CD4-positive, alpha-beta memory T cell (primary cell): ENCODE results near the gene C4BPA. TPM values are rescaled to one million over a fixed set of nuclear protein-coding genes. Genes with fewer than 3 reads are reported as not detected.

Experiments used
- CTCF ChIA-PET: fragments of 350-600 bp; sonication (Branson Sonifier 250); formaldehyde crosslinking; loops from one replicate; lab custom pipeline; 2021; ENCODE audit warnings: inconsistent platforms; ENCODE audit not compliant: partially characterized antibody; lab: Charles Lee
- POLR2A ChIA-PET: fragments of 350-600 bp; sonication (Branson Sonifier 250); formaldehyde crosslinking; loops from one replicate; lab custom pipeline; 2021; ENCODE audit not compliant: partially characterized antibody; lab: Charles Lee
- DNase-seq, 5 donors: peaks; one replicate each; pipeline versions ENCODE4 v3.0.0 to v3.0.0-alpha.2; 2020 to 2022; ENCODE audit warnings: mixed read lengths in 1 of 5
- H3K27ac ChIP-seq: one replicate; pipeline ENCODE4 v1.7.0; 2013; ENCODE audit warnings: low read depth, low read length
- H3K27me3 ChIP-seq: 2 replicates; pipeline ENCODE4 v1.7.0; 2013; ENCODE audit warnings: mild to moderate bottlenecking, low read length, moderate library complexity; ENCODE audit not compliant: insufficient read depth
- H3K36me3 ChIP-seq: 2 replicates; pipeline ENCODE4 v1.7.0; 2013; ENCODE audit warnings: mild to moderate bottlenecking, low read length, moderate library complexity; ENCODE audit not compliant: insufficient read depth
- H3K4me1 ChIP-seq: 2 replicates; pipeline ENCODE4 v1.7.0; 2013; ENCODE audit warnings: mild to moderate bottlenecking, low read length, moderate library complexity; ENCODE audit not compliant: insufficient read depth
- H3K4me3 ChIP-seq, 2 donors: one replicate each; pipeline ENCODE4 v1.7.0; 2013; ENCODE audit warnings: low read length in 2 of 2, mild to moderate bottlenecking in 1 of 2
- H3K9me3 ChIP-seq, 2 donors: one replicate each; pipeline ENCODE4 v1.7.0; 2013; ENCODE audit warnings: low read length in 2 of 2, control low read depth in 1 of 2; ENCODE audit not compliant: control insufficient read depth in 1 of 2
- H3K27ac Mint-ChIP-seq, 7 donors: one replicate each; pipeline ENCODE4 v1.8.0; 2020 to 2021; ENCODE audit warnings: mixed read lengths in 7 of 7, mild to moderate bottlenecking in 6 of 7, inconsistent platforms in 3 of 7, moderate library complexity in 3 of 7
- H3K27me3 Mint-ChIP-seq, 2 donors: one replicate each; pipeline ENCODE4 v1.8.0; 2020 to 2021; ENCODE audit warnings: mixed read lengths in 2 of 2
- H3K36me3 Mint-ChIP-seq, 2 donors: one replicate each; pipeline ENCODE4 v1.8.0; 2020 to 2021; ENCODE audit warnings: mixed read lengths in 2 of 2, inconsistent platforms in 1 of 2, mild to moderate bottlenecking in 1 of 2
- H3K4me1 Mint-ChIP-seq, 4 donors: one replicate each; pipeline ENCODE4 v1.8.0; 2020 to 2021; ENCODE audit warnings: mixed read lengths in 4 of 4, mild to moderate bottlenecking in 1 of 4
- H3K4me3 Mint-ChIP-seq, 8 donors: one replicate each; pipeline ENCODE4 v1.8.0; 2020 to 2021; ENCODE audit warnings: mixed read lengths in 8 of 8, mild to moderate bottlenecking in 7 of 8, moderate library complexity in 6 of 8, inconsistent platforms in 3 of 8
- H3K9me3 Mint-ChIP-seq, 8 donors: one replicate each; pipeline ENCODE4 v1.8.0; 2020 to 2021; ENCODE audit warnings: mixed read lengths in 8 of 8, mild to moderate bottlenecking in 5 of 8, inconsistent platforms in 3 of 8, moderate library complexity in 1 of 8
- intact Hi-C: fragments of 100-400 bp; cut with micrococcal nuclease; formaldehyde crosslinking; loops from one replicate; pipeline ENCODE4 v1.15.1; 2023
- polyA plus RNA-seq, 2 donors: library from polyadenylated mRNA; unstranded; fragments of 300-500 nt; fragmentation: Illumina TruSeq; gene quantifications; one replicate each; pipeline ENCODE4 v1.2.3, GENCODE V29; 2021
- total RNA-seq, 2 experiments: library from RNA; stranded (reverse); gene quantifications; one replicate each; pipeline ENCODE4 v1.2.3, GENCODE V29; 2021

The C4BPA gene
- total and polyA plus RNA-seq, 4 experiments from 2014 or later: not detected

GRCh38 chr1:207155028-207155427 lies 51.0 kb downstream of the C4BPA start:
- Mint-ChIP-seq H3K4me3 (no peak overlapping the region), H3K4me1 (no peaks in the 10 kb centered on the region), H3K36me3 (peaks cover 4% of the 10 kb centered on the region in 2 donors), H3K27me3 (peaks cover 18 to 19% of the 10 kb centered on the region in 2 donors), H3K27ac (no peak overlapping the region), H3K9me3 (peaks cover 5 to 34% (median 25%) of the 10 kb centered on the region in 8 donors)
- H3K9me3 ChIP-seq: peaks cover 0 to 9% of the 10 kb centered on the region in 2 donors
- no peak for DNase-seq
- intact Hi-C loops: no loop called here
- H3K4me3 ChIP-seq: no peak overlapping the region
- no peaks in the 10 kb centered on the region for H3K36me3 ChIP-seq
- H3K27me3 ChIP-seq: no peaks in the 10 kb centered on the region
- no peak overlapping the region for H3K27ac ChIP-seq
- H3K4me1 ChIP-seq: no peaks in the 10 kb centered on the region
- ChIA-PET CTCF (no interaction called here), POLR2A (no interaction called here)

- DNase-seq: no peak
- Mint-ChIP-seq H3K4me1 (no peaks in the 10 kb centered on the region), H3K4me3 (no peak overlapping the region), H3K27me3 (peaks cover 14 to 18% of the 10 kb centered on the region in 2 donors), H3K27ac (no peak overlapping the region), H3K36me3 (peaks cover 2 to 4% of the 10 kb centered on the region in 2 donors), H3K9me3 (peaks cover 0 to 30% (median 22%) of the 10 kb centered on the region in 8 donors)
- no peak overlapping the region for H3K4me3 ChIP-seq
- no peaks in the 10 kb centered on the region for H3K4me1 ChIP-seq
- H3K27ac ChIP-seq: no peak overlapping the region
- ChIA-PET POLR2A (no interaction called here), CTCF (no interaction called here)
- no peaks in the 10 kb centered on the region for H3K27me3 ChIP-seq
- intact Hi-C loops: no loop called here
- H3K9me3 ChIP-seq: peaks cover 0 to 9% of the 10 kb centered on the region in 2 donors
- no peaks in the 10 kb centered on the region for H3K36me3 ChIP-seq
Observed at GRCh38 chr1:207156095-207156494, 52.1 kb downstream of the C4BPA start.

- CTCF ChIA-PET: no interaction called here
- H3K4me3 Mint-ChIP-seq: no peak overlapping the region
- intact Hi-C loops: no loop called here
Observed at GRCh38 chr1:207156826-207157225, 52.8 kb downstream of the C4BPA start.

GRCh38 chr1:207164086-207164485 lies 60.1 kb downstream of the C4BPA start:
- CTCF ChIA-PET: interaction anchor here (1.4 kb wide), 1 partner anchor 241 kb away, joined by 3 read pairs; no protein-coding TSS in a partner anchor
- H3K9me3 Mint-ChIP-seq: no peaks in the 10 kb centered on the region
- no peaks in the 10 kb centered on the region for H3K4me1 ChIP-seq
- H3K27me3 ChIP-seq: no peaks in the 10 kb centered on the region
- DNase-seq: no peak
- no peaks in the 10 kb centered on the region for H3K36me3 Mint-ChIP-seq
- H3K36me3 ChIP-seq: no peaks in the 10 kb centered on the region
- H3K4me3 ChIP-seq: no peak overlapping the region
- no peak overlapping the region for H3K4me3 Mint-ChIP-seq
- POLR2A ChIA-PET: no interaction called here
- no peak overlapping the region for H3K27ac ChIP-seq
- intact Hi-C loops: no loop called here
- peaks cover 3% of the 10 kb centered on the region in 2 donors for H3K27me3 Mint-ChIP-seq
- no peaks in the 10 kb centered on the region for H3K4me1 Mint-ChIP-seq
- H3K27ac Mint-ChIP-seq: no peak overlapping the region
- no peaks in the 10 kb centered on the region for H3K9me3 ChIP-seq

More at GRCh38 chr1:207156826-207157225, 52.8 kb downstream of the C4BPA start:
- Histone ChIP-seq H3K9me3 (peaks cover 0 to 5% of the 10 kb centered on the region in 2 donors), H3K27ac (no peak overlapping the region), H3K4me1 (no peaks in the 10 kb centered on the region), H3K27me3 (no peaks in the 10 kb centered on the region), H3K36me3 (no peaks in the 10 kb centered on the region), H3K4me3 (no peak overlapping the region)
- no peaks in the 10 kb centered on the region for H3K36me3 Mint-ChIP-seq
- DNase-seq: no peak
- POLR2A ChIA-PET: no interaction called here
- H3K9me3 Mint-ChIP-seq: peaks cover 0 to 23% (median 15%) of the 10 kb centered on the region in 8 donors
- H3K27me3 Mint-ChIP-seq: peaks cover 14 to 15% of the 10 kb centered on the region in 2 donors
- H3K4me1 Mint-ChIP-seq: no peaks in the 10 kb centered on the region
- no peak overlapping the region for H3K27ac Mint-ChIP-seq

GRCh38 chr1:207172321-207172720 lies 68.3 kb downstream of the C4BPA start:
- intact Hi-C loops: no loop called here
- ChIA-PET POLR2A (no interaction called here), CTCF (no interaction called here)
- Mint-ChIP-seq H3K4me3 (no peak overlapping the region), H3K4me1 (no peaks in the 10 kb centered on the region), H3K9me3 (peaks cover 0 to 2% (median 0%) of the 10 kb centered on the region in 8 donors), H3K36me3 (no peaks in the 10 kb centered on the region), H3K27ac (no peak overlapping the region), H3K27me3 (peaks cover 0 to 3% of the 10 kb centered on the region in 2 donors)
- Histone ChIP-seq H3K27me3 (no peaks in the 10 kb centered on the region), H3K36me3 (no peaks in the 10 kb centered on the region), H3K27ac (no peak overlapping the region), H3K9me3 (no peaks in the 10 kb centered on the region), H3K4me1 (no peaks in the 10 kb centered on the region), H3K4me3 (no peak overlapping the region)
- DNase-seq: no peak

- H3K27ac Mint-ChIP-seq: no peak overlapping the region
- H3K27me3 Mint-ChIP-seq: peaks cover 0 to 6% of the 10 kb centered on the region in 2 donors
- H3K27me3 ChIP-seq: no peaks in the 10 kb centered on the region
- no peak for DNase-seq
- H3K9me3 ChIP-seq: no peaks in the 10 kb centered on the region
- no peaks in the 10 kb centered on the region for H3K4me1 ChIP-seq
- no peak overlapping the region for H3K4me3 ChIP-seq
- H3K36me3 Mint-ChIP-seq: no peaks in the 10 kb centered on the region
- H3K4me3 Mint-ChIP-seq: no peak overlapping the region
- CTCF ChIA-PET: no interaction called here
- intact Hi-C loops: no loop called here
- POLR2A ChIA-PET: no interaction called here
- H3K9me3 Mint-ChIP-seq: peaks cover 0 to 2% (median 0%) of the 10 kb centered on the region in 8 donors
- H3K36me3 ChIP-seq: no peaks in the 10 kb centered on the region
- no peak overlapping the region for H3K27ac ChIP-seq
- no peaks in the 10 kb centered on the region for H3K4me1 Mint-ChIP-seq
Observed at GRCh38 chr1:207172885-207173284, 68.9 kb downstream of the C4BPA start.

GRCh38 chr1:207173396-207173795 lies 69.4 kb downstream of the C4BPA start:
- Histone ChIP-seq H3K9me3 (no peaks in the 10 kb centered on the region), H3K27me3 (no peaks in the 10 kb centered on the region), H3K4me3 (no peak overlapping the region), H3K27ac (no peak overlapping the region), H3K36me3 (no peaks in the 10 kb centered on the region), H3K4me1 (no peaks in the 10 kb centered on the region)
- no peak for DNase-seq
- H3K9me3 Mint-ChIP-seq: peaks cover 0 to 2% (median 0%) of the 10 kb centered on the region in 8 donors
- no peaks in the 10 kb centered on the region for H3K4me1 Mint-ChIP-seq
- POLR2A ChIA-PET: no interaction called here
- no peaks in the 10 kb centered on the region for H3K36me3 Mint-ChIP-seq
- H3K27me3 Mint-ChIP-seq: peaks cover 0 to 6% of the 10 kb centered on the region in 2 donors
- H3K27ac Mint-ChIP-seq: no peak overlapping the region
- H3K4me3 Mint-ChIP-seq: no peak overlapping the region
- CTCF ChIA-PET: no interaction called here
- intact Hi-C loops: no loop called here
